HT1080 (cell line): Measurements from ENCODE around the gene TTLL5. TPM values are rescaled to one million over a fixed set of nuclear protein-coding genes. Genes with fewer than 3 reads are reported as not detected.
A peak's percentile ranks its signal among the peaks of the same experiment; 100 is the strongest.

Experiments used
- DNase-seq: peaks from one replicate; pipeline ENCODE4 v3.0.0-alpha.2; 2015; ENCODE audit warnings: low read depth
- total RNA-seq: library from RNA; depleted of rRNA; stranded (reverse); fragments of >200 nt; shearing (Covaris generic); gene quantifications from 2 replicates; pipeline ENCODE4 v1.2.3, GENCODE V29; 2014

The TTLL5 gene
- total RNA-seq, 1 experiment from 2014 or later: 33.2 TPM

DNA sequence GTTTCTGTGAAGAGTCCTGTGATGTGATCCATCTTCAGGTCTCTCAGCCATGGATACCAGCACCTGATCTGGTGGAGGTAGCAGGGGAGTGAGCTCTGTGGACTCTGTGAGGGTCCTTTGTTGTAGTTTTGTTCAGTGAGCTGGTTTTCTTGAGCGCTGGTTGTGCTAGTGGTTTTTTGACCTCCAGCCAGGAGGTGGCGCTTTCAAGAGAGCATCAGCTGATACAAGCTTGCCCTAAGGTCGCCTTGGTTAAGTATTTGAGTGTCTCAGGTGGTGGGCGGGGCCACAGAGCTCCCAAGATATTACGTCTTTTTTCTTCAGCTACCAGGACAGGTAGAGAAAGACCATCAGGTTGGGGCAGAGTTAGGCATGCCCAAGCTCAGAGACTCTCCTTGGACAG lies 139.7 kb downstream of the TTLL5 start:
- peak; percentile 23 for DNase-seq

DNA sequence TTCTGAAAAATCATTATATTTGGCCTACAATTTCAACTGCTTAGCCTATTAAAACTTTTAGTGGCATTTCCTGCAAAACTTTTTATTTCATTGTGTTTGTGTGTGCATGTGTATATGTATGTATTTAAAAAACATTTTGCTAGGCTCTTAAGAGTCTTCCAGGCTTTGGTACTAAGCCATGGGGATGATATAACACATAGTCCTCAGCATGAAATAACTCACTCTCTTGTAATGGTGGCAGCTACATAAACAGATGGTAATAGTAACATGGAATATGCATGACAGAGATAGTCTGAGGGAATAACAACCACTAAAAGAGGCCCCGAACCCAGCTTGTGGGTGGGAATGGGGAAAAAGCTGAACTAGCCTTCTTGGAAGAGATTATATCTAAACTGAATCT lies 141.4 kb downstream of the TTLL5 start:
- DNase-seq: no peak

DNA sequence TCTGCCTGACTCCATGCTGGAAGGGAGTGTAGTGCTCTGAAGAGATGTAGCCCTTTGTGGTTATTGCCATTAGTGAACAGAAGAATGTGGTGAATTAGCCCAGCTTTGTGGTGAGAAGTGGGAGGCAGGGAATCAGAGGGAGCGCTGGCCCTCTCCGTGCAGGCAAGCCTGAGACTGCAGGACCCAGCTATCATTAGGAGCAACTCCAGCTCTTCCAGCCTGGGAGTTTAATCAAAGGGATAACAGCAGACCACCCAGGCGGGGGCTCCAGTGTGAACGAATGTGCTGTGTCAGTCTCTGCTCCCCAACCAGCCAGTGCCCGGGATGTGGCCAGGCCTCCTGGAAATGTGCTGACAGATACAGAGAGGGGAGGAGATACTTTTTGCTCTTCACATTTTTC lies 142.7 kb downstream of the TTLL5 start:
- DNase-seq: no peak

DNA sequence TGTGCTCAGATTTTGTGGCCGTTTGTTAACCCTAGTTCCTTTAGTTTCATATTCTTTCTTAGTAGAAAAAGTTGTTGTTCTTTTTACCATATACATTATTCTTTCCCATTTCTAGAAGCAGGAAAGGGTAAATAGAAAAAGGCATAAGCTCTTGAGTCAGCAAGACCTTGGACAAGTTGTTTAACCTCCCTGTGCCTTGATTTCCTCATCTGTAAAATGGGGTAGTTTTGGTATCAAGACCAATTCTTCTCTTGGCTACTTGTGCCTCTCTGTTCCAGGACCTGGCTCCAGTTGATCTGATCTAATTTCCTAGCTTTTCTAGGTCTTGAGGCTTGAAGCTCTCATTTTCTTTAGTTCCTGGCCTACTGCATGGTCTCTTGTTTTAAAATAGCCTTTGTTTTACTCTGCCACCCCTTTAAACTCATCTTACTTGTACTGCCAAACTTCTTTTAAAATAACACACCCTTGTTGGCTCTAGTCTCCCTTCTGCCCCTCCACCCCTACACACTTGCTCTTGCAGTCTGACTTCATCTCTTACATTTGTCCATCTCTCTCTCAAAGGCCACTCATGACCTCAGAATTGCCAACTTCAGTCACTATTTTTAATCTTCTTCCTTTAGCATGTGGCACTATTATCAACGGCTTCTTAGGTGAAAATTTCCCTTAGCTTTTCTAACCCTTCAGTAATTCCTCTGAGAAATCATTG lies 143.7 kb downstream of the TTLL5 start:
- no peak for DNase-seq

DNA sequence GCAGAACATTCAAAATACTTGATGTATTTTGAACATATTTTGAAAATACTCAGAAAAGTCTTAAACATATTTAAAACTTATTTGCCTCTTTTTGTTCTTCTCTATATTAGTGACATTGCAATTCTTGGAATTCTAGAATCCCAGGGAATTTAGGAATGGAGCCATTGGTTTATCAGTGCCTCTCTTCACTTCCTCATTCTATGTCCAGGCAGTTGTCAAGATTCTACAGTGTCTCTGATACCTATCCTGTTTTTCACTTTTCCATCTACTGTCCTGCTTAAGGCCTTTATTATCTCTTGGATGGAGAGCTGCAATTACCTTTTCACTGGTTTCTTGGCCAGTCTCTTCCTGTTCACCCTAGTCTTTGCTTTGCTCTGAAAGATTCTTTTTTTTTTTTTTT lies 144.6 kb downstream of the TTLL5 start:
- DNase-seq: no peak

DNA sequence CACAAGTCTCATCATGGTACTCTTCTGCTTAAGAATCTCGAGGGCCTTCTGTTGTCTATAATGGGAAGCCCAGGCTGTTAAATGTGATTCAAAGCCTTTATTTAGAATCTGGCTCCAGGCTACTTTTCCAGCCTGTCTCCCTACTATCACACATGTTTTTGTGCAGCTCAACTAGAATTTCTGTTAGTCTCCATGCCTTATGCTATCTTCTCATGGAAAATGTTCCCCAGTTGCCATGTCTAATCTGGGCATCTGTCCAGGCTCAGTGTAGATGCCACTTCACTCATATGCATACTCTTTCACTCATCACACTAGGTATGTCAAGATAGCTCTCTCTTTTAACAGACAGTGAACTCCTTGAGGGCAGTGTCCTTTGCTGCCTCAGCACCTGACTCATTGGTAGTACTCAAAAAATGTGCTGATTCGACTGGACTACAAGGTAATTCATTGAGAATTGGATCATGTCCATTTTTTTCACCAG lies 145.3 kb downstream of the TTLL5 start:
- DNase-seq: no peak

DNA sequence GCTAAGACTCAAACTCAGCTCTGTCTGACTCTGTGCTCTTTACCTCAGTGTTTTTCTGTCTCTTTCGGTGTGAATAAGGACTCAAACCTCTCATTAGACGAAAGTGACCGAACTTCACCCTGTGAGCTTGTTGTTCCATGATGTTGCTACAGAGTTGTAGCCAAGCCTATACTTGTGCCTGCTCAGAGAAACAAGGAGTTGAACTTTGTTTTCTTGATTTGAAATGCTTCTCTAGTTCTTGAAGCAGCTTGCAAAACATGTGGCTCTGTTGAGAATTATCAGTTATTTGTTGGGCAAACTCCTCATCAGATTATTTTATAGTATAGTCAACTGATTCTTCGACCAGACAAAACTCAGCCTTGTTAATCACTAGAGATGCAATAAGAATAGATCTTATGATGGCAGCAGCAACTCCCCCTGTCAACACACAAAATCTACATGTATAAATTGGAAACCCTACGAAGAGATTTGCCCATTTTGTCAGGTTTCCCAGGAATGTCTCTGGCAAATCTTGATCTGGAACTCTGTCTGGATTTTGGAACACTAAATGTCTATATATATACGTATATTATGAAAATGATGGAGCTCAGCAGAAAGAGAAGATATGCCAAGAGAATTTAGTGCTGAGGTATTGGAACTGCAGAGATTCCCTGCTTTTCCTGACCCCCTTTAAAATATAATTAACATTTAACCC lies 146.8 kb downstream of the TTLL5 start:
- DNase-seq: no peak

DNA sequence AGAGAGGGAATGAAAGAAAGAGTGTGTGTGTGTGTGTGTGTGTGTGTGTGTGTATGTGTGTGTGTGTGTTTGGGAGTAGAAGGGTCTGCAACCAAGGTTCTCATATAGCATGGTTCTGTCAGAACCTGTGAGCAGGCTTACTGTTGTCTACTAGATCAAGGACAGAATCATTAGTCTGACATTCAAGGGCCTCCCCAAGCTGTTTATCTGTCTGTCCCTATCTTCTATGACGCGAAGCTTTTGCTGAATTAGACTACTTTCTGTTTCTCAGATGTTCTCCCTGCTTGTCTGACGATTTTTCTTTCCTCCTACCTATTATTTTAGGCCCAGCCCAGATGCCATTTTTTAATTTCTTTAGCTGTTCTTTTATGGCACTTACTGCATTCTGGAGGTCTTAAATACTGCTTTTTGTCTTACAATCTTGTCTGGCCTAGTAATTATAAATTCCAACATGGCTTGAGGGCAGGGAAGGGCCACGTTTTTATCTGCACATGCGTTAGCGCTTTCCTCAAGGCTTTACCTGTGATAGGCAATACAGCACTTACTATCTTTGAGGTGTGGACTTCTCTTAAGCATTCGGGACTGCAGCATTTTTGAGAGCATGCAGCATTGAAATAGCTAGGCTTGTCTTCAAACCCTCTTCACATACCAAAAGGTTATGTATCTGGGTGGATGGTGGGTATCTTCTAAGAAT lies 150.2 kb downstream of the TTLL5 start:
- DNase-seq: no peak

DNA sequence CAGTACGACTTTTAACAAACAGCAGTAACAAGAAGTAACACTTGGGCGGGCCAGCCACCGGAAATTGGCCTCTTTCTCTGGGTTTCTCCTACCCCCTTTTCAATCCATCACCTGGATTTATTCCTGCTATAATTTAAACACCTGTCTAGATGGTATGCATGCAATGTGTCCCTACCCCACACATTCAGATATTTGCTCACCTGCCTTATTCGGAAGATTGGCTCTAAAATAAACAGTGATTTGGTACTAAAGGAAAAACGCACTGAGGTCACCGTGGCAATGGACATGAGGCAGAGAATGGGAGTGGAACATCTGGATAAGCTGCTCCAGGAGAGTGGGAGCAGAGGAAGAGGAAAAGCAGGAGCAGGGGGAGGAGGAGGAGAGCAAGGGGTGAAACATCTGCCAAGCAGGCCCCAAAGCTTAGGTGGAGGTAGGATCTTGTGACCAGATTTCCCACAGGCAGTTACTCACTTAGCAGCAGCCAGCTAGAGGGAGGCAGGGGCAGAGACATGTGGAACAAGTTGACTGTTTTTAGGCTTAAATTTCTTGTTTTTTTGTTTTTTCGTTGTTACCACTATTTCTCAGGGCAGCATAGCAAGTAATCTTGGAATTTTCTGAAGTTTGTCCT lies 150.9 kb downstream of the TTLL5 start:
- DNase-seq: no peak

DNA sequence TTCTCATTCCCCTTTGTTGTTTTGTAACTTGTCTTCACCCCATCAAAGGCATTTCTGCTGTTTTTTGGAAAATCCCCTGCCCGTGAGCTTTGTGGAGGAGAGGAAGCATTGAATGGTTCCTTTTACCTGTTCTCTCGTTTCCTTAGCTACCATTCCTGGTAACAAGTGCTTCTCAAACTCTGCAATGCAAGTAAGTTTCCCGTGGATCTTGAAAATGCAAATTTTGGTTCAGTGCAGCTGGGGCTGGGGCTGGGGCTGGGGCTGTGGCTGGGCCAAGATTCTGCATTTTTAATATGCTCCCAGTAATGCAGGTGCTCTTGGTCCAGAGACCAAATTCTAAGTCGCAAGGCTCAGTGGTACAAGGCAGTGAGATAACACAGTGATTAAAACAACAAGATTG lies 151.6 kb downstream of the TTLL5 start:
- DNase-seq: no peak

DNA sequence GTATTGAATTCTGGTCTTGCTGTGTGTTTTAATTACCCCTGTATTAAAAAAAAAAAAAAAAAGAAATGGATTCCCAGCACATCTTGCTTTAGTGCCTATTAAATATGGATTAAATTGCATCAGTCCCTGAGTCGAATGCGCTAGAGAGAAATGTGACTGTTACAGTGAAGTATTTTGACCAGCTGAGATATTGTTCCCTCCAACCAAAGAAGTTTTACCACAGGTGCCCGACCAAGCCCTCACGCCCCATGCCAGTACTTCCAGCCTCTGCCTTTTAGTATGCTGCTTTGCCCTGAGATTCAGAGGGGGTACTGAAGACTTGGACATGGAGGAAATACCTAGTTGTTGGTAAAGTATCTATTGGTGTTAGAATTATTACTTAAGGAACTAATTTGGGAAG lies 159.7 kb downstream of the TTLL5 start:
- DNase-seq: no peak

DNA sequence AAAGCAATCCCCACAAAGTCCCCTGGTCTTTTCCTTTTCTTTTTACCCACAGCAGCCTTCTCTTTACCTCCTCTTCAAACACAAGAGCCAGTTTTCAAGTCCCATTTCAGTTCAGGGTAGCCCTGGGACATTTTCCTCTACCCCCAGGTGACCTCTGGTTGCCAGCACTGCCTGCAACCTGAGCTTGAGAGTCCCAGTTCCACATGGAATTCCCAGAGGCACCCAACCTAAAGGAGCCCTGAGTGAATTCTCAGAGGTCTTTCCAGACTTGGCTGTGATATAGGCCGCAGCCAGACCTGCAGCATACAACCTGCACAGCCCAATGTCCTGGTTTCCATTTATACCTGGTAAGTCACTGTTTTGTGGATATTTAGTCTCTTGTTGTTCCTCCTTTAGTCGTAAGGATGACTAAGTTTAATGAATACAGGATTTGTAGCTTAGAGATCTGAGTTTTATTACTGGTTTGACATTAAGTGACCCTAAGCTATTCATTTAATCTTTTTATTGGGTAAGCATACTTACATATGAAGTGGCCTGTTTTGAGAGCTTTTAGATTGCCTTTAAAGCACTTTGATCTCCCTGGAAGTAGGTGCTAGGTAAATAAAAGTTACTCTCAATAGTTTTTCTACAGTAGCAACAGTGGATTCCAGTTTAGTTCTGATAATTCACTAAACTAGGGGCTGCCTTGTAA lies 160.9 kb downstream of the TTLL5 start:
- DNase-seq: peak; percentile 18

DNA sequence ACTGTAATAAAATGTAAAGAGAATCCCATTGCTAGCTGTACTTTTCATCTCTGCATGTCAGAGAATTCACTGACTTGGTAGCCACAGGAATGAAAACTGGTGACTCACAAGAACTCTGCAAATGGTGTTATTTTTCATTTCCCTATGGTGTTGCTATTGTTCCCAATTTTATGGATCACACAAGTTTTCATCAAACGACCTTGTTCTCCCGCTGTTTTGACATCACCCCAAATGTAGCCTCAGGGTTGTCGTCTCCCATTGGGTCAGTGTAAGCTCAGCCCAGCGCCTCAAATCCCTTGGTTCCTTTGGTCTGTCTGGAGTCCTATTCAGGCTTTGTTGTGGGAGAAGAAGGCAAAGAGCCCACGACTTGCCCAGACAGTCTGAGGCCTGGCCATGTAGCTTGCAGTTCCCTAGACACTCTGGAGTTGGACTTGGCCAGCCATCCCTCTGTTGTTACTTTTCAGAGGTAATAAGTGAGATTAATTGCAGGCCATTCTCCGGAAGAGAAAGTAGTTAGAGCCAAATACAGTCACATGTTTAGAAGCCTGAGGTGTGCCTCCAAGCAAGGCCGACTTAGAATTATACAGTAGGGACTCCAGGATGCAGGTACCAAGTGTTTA lies 161.6 kb downstream of the TTLL5 start:
- peak; percentile 75 for DNase-seq

DNA sequence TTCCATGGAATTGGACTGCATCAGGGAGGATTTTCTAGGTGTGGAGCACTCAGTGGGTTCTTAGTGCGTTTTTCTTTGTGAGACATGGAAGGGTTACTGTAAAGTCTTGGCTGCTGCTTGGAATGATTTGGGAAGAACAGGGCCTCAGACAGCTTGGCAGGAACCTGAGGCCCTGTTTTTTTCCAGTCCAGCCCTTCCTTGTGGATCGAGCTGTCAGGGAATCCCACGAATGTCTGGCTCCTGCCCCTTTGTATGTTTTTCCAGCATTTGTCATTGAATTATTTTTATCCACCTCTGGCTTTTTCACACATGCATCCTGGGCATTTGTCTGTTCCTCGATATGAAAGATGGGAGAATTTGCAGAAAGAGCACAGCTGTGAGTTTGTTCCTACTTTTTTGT lies 162.3 kb downstream of the TTLL5 start:
- no peak for DNase-seq

DNA sequence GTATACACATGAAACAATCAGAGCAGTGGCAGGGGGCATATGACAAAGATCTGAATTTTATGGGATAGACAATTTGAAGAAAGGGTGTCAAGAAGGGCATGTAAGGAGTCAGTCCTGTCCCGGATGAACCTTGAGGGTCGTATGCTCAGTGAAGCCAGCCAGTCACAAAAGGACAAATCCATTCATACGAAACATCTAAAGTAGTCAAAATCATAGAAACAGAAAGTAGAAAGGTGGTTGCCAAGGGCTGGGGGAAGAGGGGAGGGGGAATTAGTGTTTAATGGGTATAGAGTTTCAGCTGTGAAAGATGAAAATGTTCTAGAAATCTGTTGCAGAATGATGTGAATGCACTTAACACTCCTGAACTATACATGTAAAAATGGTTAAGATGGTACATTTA lies 163.3 kb downstream of the TTLL5 start:
- no peak for DNase-seq

DNA sequence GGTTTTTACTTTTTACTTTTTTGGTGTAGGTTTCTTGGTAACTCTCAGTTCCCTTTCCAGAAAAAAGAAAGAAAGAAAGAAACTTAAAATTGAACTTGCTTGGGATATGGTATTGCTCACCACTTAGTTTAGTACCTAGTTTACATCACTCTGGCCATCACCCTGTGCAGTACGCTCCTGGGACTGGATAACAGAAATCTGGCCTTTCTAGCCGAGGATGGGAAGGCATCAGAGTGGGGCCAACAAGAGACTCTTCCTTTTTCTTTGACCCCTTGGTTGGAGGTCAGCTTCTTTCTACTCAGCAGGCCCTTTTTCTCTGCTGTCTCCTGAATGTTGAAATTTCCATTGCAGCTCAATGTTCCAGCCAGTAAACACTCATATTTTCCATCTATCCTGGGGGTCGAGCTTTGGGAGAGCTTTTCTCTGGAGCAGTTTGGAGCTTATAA lies 164.1 kb downstream of the TTLL5 start:
- no peak for DNase-seq

DNA sequence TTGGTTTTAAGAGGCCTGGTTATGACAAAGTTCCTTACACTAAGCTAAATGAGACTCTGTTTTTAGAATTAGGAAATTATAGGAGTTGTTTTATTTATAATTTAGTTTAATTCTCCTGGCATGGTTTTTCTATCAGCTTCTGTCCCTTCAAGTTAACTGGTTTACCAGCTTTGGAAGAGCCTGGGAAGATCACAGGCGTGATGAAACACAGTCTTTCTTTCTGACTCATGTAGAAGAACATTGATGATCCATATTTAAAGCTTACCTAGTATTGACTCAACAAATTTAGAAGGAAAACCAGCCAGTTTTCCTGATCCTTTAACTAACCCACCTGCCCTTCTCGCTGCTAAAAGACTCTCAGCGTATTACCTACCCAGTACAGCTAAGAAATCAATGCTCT lies 165.6 kb downstream of the TTLL5 start:
- DNase-seq: no peak

DNA sequence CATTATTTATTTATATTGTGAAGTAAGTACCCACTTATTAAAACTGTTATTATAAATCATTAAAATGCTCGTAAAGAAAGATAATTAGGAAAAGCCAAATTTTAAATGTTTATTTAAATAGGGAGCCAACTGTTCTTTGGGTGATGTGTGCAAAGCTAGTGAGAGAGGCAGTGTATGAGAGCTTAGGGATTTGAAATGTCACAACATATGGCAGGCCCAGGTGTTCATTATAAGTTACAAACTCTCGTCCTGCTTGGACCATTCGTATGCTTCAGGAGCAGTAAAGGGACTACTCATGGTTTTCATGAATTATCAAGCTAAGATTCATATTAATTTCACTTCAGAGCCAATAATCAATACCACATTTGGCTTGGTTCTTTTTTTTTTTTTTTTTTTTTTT lies 166.3 kb downstream of the TTLL5 start:
- no peak for DNase-seq

DNA sequence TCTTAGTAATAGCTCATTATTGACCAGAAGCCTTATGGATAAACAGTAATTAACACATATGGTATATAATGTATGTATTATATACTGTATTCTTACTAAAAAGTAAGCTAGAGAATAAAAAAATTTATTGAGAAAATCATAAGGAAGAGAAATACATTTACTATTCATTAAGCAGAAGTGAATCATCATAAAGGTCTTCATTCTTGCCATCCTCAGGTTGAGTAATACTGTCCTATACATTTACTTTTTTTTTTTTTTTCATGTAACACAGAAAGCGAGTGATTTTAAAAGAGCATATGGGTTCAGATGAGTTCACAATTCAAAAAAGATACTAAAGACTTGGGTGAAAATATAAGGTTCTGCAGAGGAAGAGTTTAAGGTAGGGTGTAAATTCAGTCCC lies 168.3 kb downstream of the TTLL5 start:
- DNase-seq: no peak

DNA sequence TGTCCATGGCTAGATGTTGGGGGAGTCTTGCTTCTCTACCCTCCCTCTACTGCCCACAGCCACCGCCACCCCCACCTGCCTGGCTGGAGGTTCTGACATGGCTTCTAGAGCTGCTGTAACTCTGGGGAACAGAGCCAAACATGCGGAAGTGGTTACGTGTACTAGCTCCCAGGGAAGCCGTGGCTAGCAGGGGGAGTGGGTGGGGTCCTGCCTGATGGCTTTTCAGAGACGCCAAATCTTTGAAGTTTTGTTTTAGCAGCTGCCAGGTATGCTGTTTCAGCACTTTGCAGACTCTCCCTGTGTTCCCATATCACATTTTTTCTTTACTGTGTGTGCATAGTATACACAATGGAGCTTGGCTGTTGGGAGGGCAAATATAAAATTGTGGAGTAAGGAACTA lies 170.4 kb downstream of the TTLL5 start:
- DNase-seq: peak; percentile 78

DNA sequence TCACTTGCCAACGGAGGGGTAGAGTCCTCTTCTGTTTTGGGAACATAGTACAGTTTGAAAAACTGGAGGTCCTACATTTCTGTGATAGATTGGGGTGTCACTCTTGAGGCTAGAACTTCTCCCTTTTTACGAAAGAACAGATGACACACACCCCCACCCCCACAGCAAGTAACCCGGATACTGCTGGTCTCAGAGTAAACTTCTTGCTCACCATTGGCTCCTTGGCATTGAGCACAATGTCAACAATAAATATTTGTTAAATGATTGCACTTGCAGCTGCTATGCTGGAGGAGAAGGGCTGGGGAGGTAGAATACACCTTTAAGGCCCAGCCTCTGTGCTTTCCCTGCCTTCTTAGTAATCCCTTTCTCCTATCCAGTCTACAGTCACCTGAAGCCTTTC lies 170.9 kb downstream of the TTLL5 start:
- no peak for DNase-seq
